GM12878 (cell line): ENCODE results near the gene SERPINE1. TPM values are rescaled to one million over a fixed set of nuclear protein-coding genes. Genes with fewer than 3 reads are reported as not detected.

ENCODE experiments used
- ATAC-seq: fragments of 200-7000 bp; cut with Tn5 transposase; 3 replicates; pipeline ENCODE4 v1.9.1; 2020; ENCODE audit warnings: mild to moderate bottlenecking, moderate library complexity
- BruUV-seq: library from RNA; stranded (reverse); fragments of 400-500 nt; replicated peaks from 2 replicates; lab custom pipeline; 2021; lab: Mats Ljungman, UMichigan
- CTCF ChIA-PET: fragments of 300-600 bp; sonication (Branson Sonifier 250); formaldehyde crosslinking; extraction: SDS; loops from one replicate; lab custom pipeline; 2021; ENCODE audit warnings: inconsistent platforms; lab: Yijun Ruan, JAX
- POLR2A ChIA-PET: fragments of 350-600 bp; formaldehyde crosslinking; extraction: SDS; loops from one replicate; lab custom pipeline; 2021; ENCODE audit warnings: inconsistent platforms; lab: Charles Lee
- RAD21 ChIA-PET: fragments of 300-600 bp; sonication (Branson Sonifier 250); formaldehyde crosslinking; loops from one replicate; lab custom pipeline; 2023; ENCODE audit warnings: antibody characterized with exemption; ENCODE audit not compliant: unreplicated experiment; lab: Charles Lee
- SMC1A ChIA-PET: fragments of 300-600 bp; sonication (Branson Sonifier 250); formaldehyde crosslinking; loops from one replicate; lab custom pipeline; 2023; ENCODE audit not compliant: unreplicated experiment, uncharacterized antibody; lab: Charles Lee
- DNase-seq: peaks from one replicate; pipeline ENCODE4 v3.0.0-alpha.2; 2011; ENCODE audit warnings: low read depth, low spot score
- FAIRE-seq: peaks from 3 replicates; lab custom pipeline; 2011; peaks lifted over from hg19 to GRCh38; lab: Jason Lieb, UNC
- H2AFZ ChIP-seq: 2 replicates; pipeline ENCODE4 v1.6.0; 2011; ENCODE audit warnings: low read depth, low read length, control low read depth; ENCODE audit not compliant: control insufficient read depth
- H3K27ac ChIP-seq: 2 replicates; pipeline ENCODE4 v1.5.1; 2011; ENCODE audit warnings: control low read depth; ENCODE audit not compliant: control insufficient read depth, insufficient read depth
- H3K27me3 ChIP-seq, 2 experiments: replicated peaks in 1 of 2; 2 replicates each; pipeline versions ENCODE4 v1.6.0 to v1.6.1; 2011; ENCODE audit warnings: low read length in 1 of 2; ENCODE audit not compliant: control insufficient read depth in 2 of 2, insufficient read depth in 2 of 2
- H3K36me3 ChIP-seq, 2 experiments: 2 replicates each; pipeline ENCODE4 v1.5.1; 2011; ENCODE audit warnings: low read length in 1 of 2; ENCODE audit not compliant: control insufficient read depth in 2 of 2, insufficient read depth in 2 of 2
- H3K4me1 ChIP-seq: 2 replicates; pipeline ENCODE4 v1.6.1; 2011; ENCODE audit warnings: mild to moderate bottlenecking, low read length, moderate library complexity, mixed read lengths; ENCODE audit not compliant: control insufficient read depth, insufficient read depth
- H3K4me2 ChIP-seq: 2 replicates; pipeline ENCODE4 v1.6.0; 2011; ENCODE audit warnings: control low read depth; ENCODE audit not compliant: control insufficient read depth, insufficient read depth
- H3K4me3 ChIP-seq: fragments of 200-600 bp; sonication (generic); 2 replicates; pipeline ENCODE4 v1.5.1; 2016
- H3K79me2 ChIP-seq: 2 replicates; pipeline ENCODE4 v1.6.0; 2011; ENCODE audit warnings: low read length; ENCODE audit not compliant: control insufficient read depth, insufficient read depth
- H3K9ac ChIP-seq: 2 replicates; pipeline ENCODE4 v1.8.0; 2011; ENCODE audit warnings: low read length, control low read depth, mixed read lengths; ENCODE audit not compliant: control insufficient read depth, insufficient read depth
- H3K9me3 ChIP-seq: replicated peaks from 3 replicates; pipeline ENCODE4 v1.5.1; 2011; ENCODE audit warnings: mild to moderate bottlenecking, low read length; ENCODE audit not compliant: control insufficient read depth, insufficient read depth
- H4K20me1 ChIP-seq: 2 replicates; pipeline ENCODE4 v1.6.0; 2011; ENCODE audit not compliant: control insufficient read depth, insufficient read depth
- CBX5 ChIP-seq: sonication (generic); IDR thresholded peaks from 2 replicates; pipeline ENCODE4 v1.6.1; 2016; ENCODE audit warnings: low read depth, moderate library complexity, mild to moderate bottlenecking, inconsistent platforms
- CREB1 ChIP-seq: IDR thresholded peaks from 2 replicates; pipeline ENCODE4 v1.6.1; 2012; ENCODE audit warnings: low read depth, mild to moderate bottlenecking, inconsistent platforms
- ESRRA ChIP-seq: IDR thresholded peaks from 2 replicates; pipeline ENCODE4 v1.6.1; 2012; ENCODE audit warnings: mild to moderate bottlenecking, low read length, improper control_type of control experiment
- IRF4 ChIP-seq: IDR thresholded peaks from 2 replicates; pipeline ENCODE4 v1.6.1; 2011; ENCODE audit warnings: low read depth, low read length
- JUND ChIP-seq: IDR thresholded peaks from 2 replicates; pipeline ENCODE4 v1.6.1; 2012; ENCODE audit warnings: low read depth, mild to moderate bottlenecking, low read length, improper control_type of control experiment, moderate library complexity
- KDM1A ChIP-seq: fragments of 200-600 bp; sonication (generic); IDR thresholded peaks from 2 replicates; pipeline ENCODE4 v1.6.1; 2016; ENCODE audit warnings: borderline replicate concordance
- LARP7 ChIP-seq: fragments of 450-650 bp; IDR thresholded peaks from 2 replicates; pipeline ENCODE4 v1.6.1; 2017; ENCODE audit warnings: mild to moderate bottlenecking
- MXI1 ChIP-seq: fragments of 150-350 bp; IDR thresholded peaks from 2 replicates; pipeline ENCODE4 v1.6.1; 2011; ENCODE audit warnings: low read depth, mild to moderate bottlenecking, inconsistent platforms, low read length, improper control_type of control experiment
- MYB ChIP-seq: fragments of 150-350 bp; IDR thresholded peaks from 2 replicates; pipeline ENCODE4 v1.6.1; 2014; ENCODE audit warnings: mild to moderate bottlenecking, low read depth, low read length, borderline replicate concordance
- NRF1 ChIP-seq: conservative IDR thresholded peaks from 2 replicates; pipeline ENCODE4 v1.6.1; 2011; ENCODE audit warnings: mild to moderate bottlenecking, low read depth, low read length, improper control_type of control experiment
- PML ChIP-seq: IDR thresholded peaks from 2 replicates; pipeline ENCODE4 v1.6.1; 2012; ENCODE audit warnings: low read length, inconsistent platforms
- POLR2AphosphoS5 ChIP-seq: IDR thresholded peaks from 2 replicates; pipeline ENCODE4 v1.6.1; 2011; ENCODE audit warnings: mild to moderate bottlenecking, low read length, inconsistent platforms
- SMC3 ChIP-seq: IDR thresholded peaks from 2 replicates; pipeline ENCODE4 v1.6.1; 2011; ENCODE audit warnings: low read length, improper control_type of control experiment, borderline replicate concordance
- TCF3 ChIP-seq: IDR thresholded peaks from 2 replicates; pipeline ENCODE4 v1.6.1; 2012; ENCODE audit warnings: low read depth, mild to moderate bottlenecking, low read length, borderline replicate concordance; ENCODE audit not compliant: insufficient read depth
- YY1 ChIP-seq: IDR thresholded peaks from 2 replicates; pipeline ENCODE4 v1.6.1; 2011; ENCODE audit warnings: low read depth, mild to moderate bottlenecking, low read length
- ZNF687 ChIP-seq: fragments of 450-650 bp; IDR thresholded peaks from 2 replicates; pipeline ENCODE4 v1.6.1; 2017; ENCODE audit warnings: mild to moderate bottlenecking, moderate library complexity
- WGBS: methylation state at CpG from one replicate; pipeline ENCODE4 v1.1.6; 2016; ENCODE audit warnings: low lambda C conversion rate; ENCODE audit not compliant: insufficient replicate concordance, insufficient coverage; ENCODE audit errors: missing lambda C conversion rate; 5-methylcytosine and 5-hydroxymethylcytosine counted together
- in situ Hi-C: fragments of 300-500 bp; cut with MboI; formaldehyde crosslinking; loops from 9 replicates; pipeline ENCODE4 v1.14.3; 2018; ENCODE audit warnings: mixed read lengths
- intact Hi-C: fragments of 100-400 bp; cut with micrococcal nuclease; formaldehyde crosslinking; loops from one replicate; pipeline ENCODE4 v1.14.2; 2022; ENCODE audit not compliant: unreplicated experiment
- polyA plus RNA-seq, 11 experiments: library from polyadenylated mRNA; depleted of rRNA in 4 of 11; unstranded in 6 of 11; stranded (reverse) in 5 of 11; fragments of >200 nt; fragmentation: Nextera tagmentation in 4 of 11; fragmentation: Illumina TruSeq in 1 of 11; extraction: Ambion mirVana in 4 of 11; extraction: Trizol in 1 of 11; gene quantifications; 1 replicate in 1 of 11; 2 replicates in 10 of 11; pipeline versions ENCODE4 v1.2.1 to v1.2.3, GENCODE V29; 2011 to 2016; ENCODE audit warnings: inconsistent platforms in 2 of 11, missing spikeins in 2 of 11, low read depth in 1 of 11
- total RNA-seq, 4 experiments: library from RNA; depleted of rRNA in 3 of 4; stranded (reverse); fragments of >200 nt in 3 of 4; fragmentation: Illumina TruSeq in 1 of 4; extraction: Trizol in 1 of 4; gene quantifications; 2 replicates each; pipeline versions ENCODE4 v1.2.1 to v1.2.3, GENCODE V29; 2013 to 2021
- TF ChIP-seq, protein P1 (sequence below): IDR thresholded peaks from 2 replicates; pipeline ENCODE4 v1.6.1; 2011; ENCODE audit warnings: mild to moderate bottlenecking, low read depth, low read length, moderate library complexity; ENCODE audit not compliant: insufficient replicate concordance
- TF ChIP-seq, protein P2 (sequence below): IDR thresholded peaks from 2 replicates; pipeline ENCODE4 v1.6.1; 2011; ENCODE audit warnings: borderline replicate concordance, low read depth, mild to moderate bottlenecking, moderate library complexity, mixed read lengths, low read length; ENCODE audit not compliant: insufficient read depth; ENCODE audit errors: extremely low read length

The SERPINE1 gene
- total and polyA plus RNA-seq, 10 of the 15 experiments (the other 5 are each of a cell fraction or from before 2014, with no cell fraction given): 0.20 to 2.4 (median 0.44) TPM

- BruUV-seq: no TSS peak
- Histone ChIP-seq H3K9me3 (no peaks in the 10 kb centered on the region; the same call in 2 of the 3 replicates), H3K4me1 (peaks cover 11% of the 10 kb centered on the region), H3K4me3 (no peak overlapping the region), H2AFZ (no peak overlapping the region), H3K36me3 (no peaks in the 10 kb centered on the region), H3K9ac (no peak overlapping the region), H4K20me1 (no peaks in the 10 kb centered on the region), H3K27me3 (peaks cover 33 to 36% of the 10 kb centered on the region in 2 experiments), H3K27ac (no peak overlapping the region), H3K79me2 (no peaks in the 10 kb centered on the region), H3K4me2 (peak overlapping the region; percentile 33; the same call in 1 of the 2 replicates)
- ATAC-seq: peak; percentile 75
- intact Hi-C loops: loop anchor here (1.0 kb wide), 2 partner anchors 18 to 26 kb away; no protein-coding TSS in a partner anchor
- POLR2A ChIA-PET: no interaction called here
- FAIRE-seq: peak; percentile 97
- SMC1A ChIA-PET: interaction anchor here (1.0 to 2.6 kb wide), 3 partner anchors 12 to 27 kb away, joined by 3 to 10 read pairs (median 3); no protein-coding TSS in a partner anchor
- no peak for DNase-seq
- RAD21 ChIA-PET: interaction anchor here (2.7 kb wide), 1 partner anchor 26 kb away, joined by 20 read pairs; no protein-coding TSS in a partner anchor
- CTCF ChIA-PET: interaction anchor here (0.6 to 6.1 kb wide), 8 partner anchors 13 to 1445 kb away, joined by 3 to 80 read pairs (median 3); partner anchors contain the start of gene TRIM56
- in situ Hi-C loops: no loop called here
- 3% methylated on average over 33 of the region's 33 CpGs for WGBS
- TF ChIP-seq CBX5: no peak
- 0 out of 2 replicates have a peak, but pooled peaks have one; percentile 25 for TF ChIP-seq TCF3
- TF ChIP-seq LARP7: no peak
- TF ChIP-seq MXI1: 0 out of 2 replicates have a peak, but pooled peaks have one; percentile 17
- TF ChIP-seq JUND: no peak
- peak; percentile 71 for TF ChIP-seq SMC3
- peak; percentile 32; the same call in 1 of the 2 replicates for TF ChIP-seq YY1
- TF ChIP-seq IRF4: 0 out of 2 replicates have a peak, but pooled peaks have one; percentile 40
- TF ChIP-seq MYB: no peak
- no peak for TF ChIP-seq ZNF687
- TF ChIP-seq, protein P1, sequence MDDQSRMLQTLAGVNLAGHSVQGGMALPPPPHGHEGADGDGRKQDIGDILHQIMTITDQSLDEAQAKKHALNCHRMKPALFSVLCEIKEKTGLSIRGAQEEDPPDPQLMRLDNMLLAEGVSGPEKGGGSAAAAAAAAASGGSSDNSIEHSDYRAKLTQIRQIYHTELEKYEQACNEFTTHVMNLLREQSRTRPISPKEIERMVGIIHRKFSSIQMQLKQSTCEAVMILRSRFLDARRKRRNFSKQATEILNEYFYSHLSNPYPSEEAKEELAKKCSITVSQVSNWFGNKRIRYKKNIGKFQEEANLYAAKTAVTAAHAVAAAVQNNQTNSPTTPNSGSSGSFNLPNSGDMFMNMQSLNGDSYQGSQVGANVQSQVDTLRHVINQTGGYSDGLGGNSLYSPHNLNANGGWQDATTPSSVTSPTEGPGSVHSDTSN: no peak
- no peak for TF ChIP-seq KDM1A
- TF ChIP-seq CREB1: peak; percentile 42; the same call in 1 of the 2 replicates
- TF ChIP-seq POLR2AphosphoS5: no peak
- TF ChIP-seq, protein P2, sequence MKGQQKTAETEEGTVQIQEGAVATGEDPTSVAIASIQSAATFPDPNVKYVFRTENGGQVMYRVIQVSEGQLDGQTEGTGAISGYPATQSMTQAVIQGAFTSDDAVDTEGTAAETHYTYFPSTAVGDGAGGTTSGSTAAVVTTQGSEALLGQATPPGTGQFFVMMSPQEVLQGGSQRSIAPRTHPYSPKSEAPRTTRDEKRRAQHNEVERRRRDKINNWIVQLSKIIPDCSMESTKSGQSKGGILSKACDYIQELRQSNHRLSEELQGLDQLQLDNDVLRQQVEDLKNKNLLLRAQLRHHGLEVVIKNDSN: no peak
- no peak for TF ChIP-seq NRF1
- TF ChIP-seq PML: no peak
- no peak for TF ChIP-seq ESRRA
Measured at GRCh38 chr7:101169838-101170551, 43.1 kb downstream of the SERPINE1 start.
